ENCODE results near the gene GON4L. TPM values are rescaled to one million over a fixed set of nuclear protein-coding genes. Genes with fewer than 3 reads are reported as not detected.

The GON4L gene
- total RNA-seq, 1 donor from 2014 or later = 44.5 TPM

Other genes with a start within 250 kb of the GON4L start
- 29.9 TPM for gene MSTO1, start 247.0 kb downstream of the GON4L start, total RNA-seq
- 54.9 TPM for gene YY1AP1, start 168.4 kb downstream of the GON4L start, total RNA-seq
- gene DAP3, start 168.1 kb downstream of the GON4L start, total RNA-seq = 81.5 TPM
- 23.4 TPM for gene SYT11, start 2.4 kb upstream of the GON4L start, total RNA-seq
- 38.9 TPM for gene RIT1, start 54.1 kb upstream of the GON4L start, total RNA-seq
- gene KHDC4, start 77.2 kb upstream of the GON4L start, total RNA-seq = 44.5 TPM
- gene RXFP4, start 84.4 kb upstream of the GON4L start, total RNA-seq = not detected
- 142 TPM for gene ARHGEF2, start 121.3 kb upstream of the GON4L start, total RNA-seq
- gene SSR2, start 163.7 kb upstream of the GON4L start, total RNA-seq = 217 TPM
- gene UBQLN4, start 196.6 kb upstream of the GON4L start, total RNA-seq = 34.1 TPM
- gene LAMTOR2, start 197.6 kb upstream of the GON4L start, total RNA-seq = 77.0 TPM
- 103 TPM for gene RAB25, start 203.9 kb upstream of the GON4L start, total RNA-seq
- gene MEX3A, start 225.3 kb upstream of the GON4L start, total RNA-seq = 1.4 TPM

Data from mucosa of gallbladder (tissue), 1 donor.